Panc1 (cell line): ENCODE measurements around the gene HORMAD1.

Experiments
- CTCF ChIP-seq: fragments of 450-650 bp; IDR thresholded peaks from 2 replicates; pipeline ENCODE4 v1.5.1; 2017; ENCODE audit warnings: mild to moderate bottlenecking
- POLR2AphosphoS5 ChIP-seq: IDR thresholded peaks from 2 replicates; pipeline ENCODE4 v1.6.1; 2012; ENCODE audit warnings: mild to moderate bottlenecking, low read depth, low read length, moderate library complexity
- REST ChIP-seq, 2 experiments: IDR thresholded peaks; 2 replicates each; pipeline ENCODE4 v1.6.1; 2011 to 2012; ENCODE audit warnings: low read depth in 2 of 2, control low read depth in 1 of 2, low read length in 1 of 2, mild to moderate bottlenecking in 1 of 2, moderate library complexity in 1 of 2; ENCODE audit not compliant: insufficient read depth in 1 of 2
- SIN3A ChIP-seq: IDR thresholded peaks from 2 replicates; pipeline ENCODE4 v1.6.1; 2012; ENCODE audit warnings: low read depth, mild to moderate bottlenecking, low read length, moderate library complexity, borderline replicate concordance; ENCODE audit not compliant: insufficient read depth

DNA sequence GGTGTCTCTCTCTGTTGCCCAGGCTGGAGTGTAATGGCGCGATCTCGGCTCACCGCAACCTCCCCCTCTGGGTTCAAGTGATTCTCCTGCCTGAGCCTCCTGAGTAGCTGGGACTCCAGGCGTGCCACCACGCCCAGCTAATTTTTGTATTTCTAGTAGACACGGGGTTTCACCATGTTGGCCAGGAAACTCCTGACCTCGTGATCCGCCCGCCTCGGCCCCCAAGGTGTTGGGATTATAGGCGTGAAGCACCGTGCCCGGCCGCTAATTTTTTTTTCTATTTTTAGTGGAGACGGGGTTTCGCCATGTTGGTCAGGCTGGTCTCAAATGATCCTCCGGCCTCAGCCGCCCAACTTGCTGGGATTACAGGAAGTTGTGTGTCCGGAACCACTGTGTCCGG, 597 bp downstream of the HORMAD1 start:
- no peak for TF ChIP-seq SIN3A
- no peak for TF ChIP-seq CTCF
- no peak for TF ChIP-seq POLR2AphosphoS5
- TF ChIP-seq REST (IDR thresholded peaks at IDR 0.05; ENCODE audit: insufficient read depth in 1 of 2, low read depth in 2 of 2, low read length in 1 of 2), result no peak
